Adipocyte (in vitro differentiated cells): ENCODE measurements around the gene TMED10.

ENCODE experiments used
- DNase-seq: peaks from one replicate; pipeline ENCODE4 v3.0.0-alpha.2; 2015; ENCODE audit warnings: low read depth
- H3K27me3 ChIP-seq: replicated peaks from 2 replicates; pipeline ENCODE4 v1.7.0; 2013; ENCODE audit warnings: mild to moderate bottlenecking, low read length, moderate library complexity; ENCODE audit not compliant: control insufficient read depth, insufficient read depth
- H3K36me3 ChIP-seq: 2 replicates; pipeline ENCODE4 v1.7.0; 2013; ENCODE audit warnings: low read length, mild to moderate bottlenecking, moderate library complexity; ENCODE audit not compliant: control insufficient read depth, insufficient read depth, severe bottlenecking
- H3K4me1 ChIP-seq: 2 replicates; pipeline ENCODE4 v1.7.0; 2013; ENCODE audit warnings: mild to moderate bottlenecking, low read length, moderate library complexity; ENCODE audit not compliant: control insufficient read depth, insufficient read depth
- H3K4me3 ChIP-seq: 2 replicates; pipeline ENCODE4 v1.7.0; 2013; ENCODE audit warnings: mild to moderate bottlenecking, low read length, moderate library complexity
- H3K9ac ChIP-seq: 2 replicates; pipeline ENCODE4 v1.7.0; 2013; ENCODE audit warnings: mild to moderate bottlenecking, low read length, moderate library complexity
- H3K9me3 ChIP-seq: 2 replicates; pipeline ENCODE4 v1.7.0; 2013; ENCODE audit warnings: mild to moderate bottlenecking, low read length, moderate library complexity; ENCODE audit not compliant: control insufficient read depth

Gene TMED10

DNA sequence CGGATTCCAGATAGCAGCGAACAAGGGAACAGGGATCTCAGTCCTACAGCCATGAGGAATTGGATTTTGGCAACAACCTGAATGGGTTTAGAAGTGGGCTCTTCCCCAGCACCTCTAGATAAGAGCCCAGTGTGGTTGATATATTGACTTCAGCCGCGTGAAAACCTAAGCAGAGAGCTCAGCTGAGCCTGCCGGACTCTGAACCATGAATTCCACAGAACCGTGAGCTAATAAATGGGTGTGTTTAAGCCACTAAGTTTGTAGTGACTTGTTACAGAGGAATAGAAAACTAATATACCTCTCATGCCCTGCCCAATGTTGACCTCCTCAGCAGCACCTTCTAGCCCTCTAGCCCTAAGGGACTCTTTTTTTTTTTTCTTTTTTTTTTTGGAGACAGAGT is 32.4 kb upstream of the TMED10 start:
- no peaks in the 10 kb centered on the region for H3K9me3 ChIP-seq

GRCh38 chr14:75206190-75206589 is 29.8 kb upstream of the TMED10 start:
- DNase-seq, result no peak
- H3K27me3 ChIP-seq, result no peaks in the 10 kb centered on the region
- no peaks in the 10 kb centered on the region for H3K9me3 ChIP-seq
- peaks cover 15% of the 10 kb centered on the region for H3K4me1 ChIP-seq
- no peak overlapping the region for H3K4me3 ChIP-seq
- H3K9ac ChIP-seq, result no peak overlapping the region
- no peaks in the 10 kb centered on the region for H3K36me3 ChIP-seq

More for the DNA sequence above, 32.4 kb upstream of the TMED10 start:
- DNase-seq, result no peak
- Histone ChIP-seq H3K36me3 (no peaks in the 10 kb centered on the region), H3K4me3 (no peak overlapping the region), H3K27me3 (no peaks in the 10 kb centered on the region), H3K4me1 (peaks cover 13% of the 10 kb centered on the region), H3K9ac (no peak overlapping the region)

- no peak for DNase-seq
- H3K4me3 ChIP-seq, result no peak overlapping the region
- H3K9ac ChIP-seq, result no peak overlapping the region
- no peaks in the 10 kb centered on the region for H3K9me3 ChIP-seq
- H3K36me3 ChIP-seq, result no peaks in the 10 kb centered on the region
- H3K4me1 ChIP-seq, result peaks cover 15% of the 10 kb centered on the region
- H3K27me3 ChIP-seq, result no peaks in the 10 kb centered on the region
These were observed 29.2 kb upstream of the TMED10 start for GRCh38 chr14:75205591-75205990.

GRCh38 chr14:75204116-75204515 is 27.7 kb upstream of the TMED10 start:
- peak; percentile 87 for DNase-seq
- H3K4me1 ChIP-seq, result peaks cover 21% of the 10 kb centered on the region
- H3K27me3 ChIP-seq, result no peaks in the 10 kb centered on the region
- H3K4me3 ChIP-seq, result peak overlapping the region; percentile 2
- no peaks in the 10 kb centered on the region for H3K9me3 ChIP-seq
- peak overlapping the region; percentile 45 for H3K9ac ChIP-seq
- H3K36me3 ChIP-seq, result no peaks in the 10 kb centered on the region

DNA sequence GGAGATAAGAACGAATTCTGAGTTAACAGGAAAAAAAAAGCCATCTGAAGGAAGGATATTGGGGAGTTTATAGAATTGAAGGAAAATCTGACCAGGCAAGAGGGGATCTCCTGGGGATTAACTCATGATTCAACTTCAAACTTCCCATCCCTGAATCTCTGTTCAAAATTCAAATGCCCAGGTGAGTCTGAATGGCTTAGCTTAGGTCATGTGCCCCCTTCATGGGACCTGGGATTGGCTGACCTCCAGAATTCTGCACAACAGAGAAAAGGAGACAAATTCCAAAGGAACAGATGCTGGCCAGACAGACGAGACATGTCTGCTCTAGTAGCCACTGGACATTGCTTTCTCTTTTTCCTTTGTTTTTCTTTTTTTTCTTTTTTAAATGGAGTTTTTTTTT is 26.2 kb upstream of the TMED10 start:
- H3K4me3 ChIP-seq, result no peak overlapping the region
- no peaks in the 10 kb centered on the region for H3K36me3 ChIP-seq
- H3K9me3 ChIP-seq, result no peaks in the 10 kb centered on the region
- H3K27me3 ChIP-seq, result no peaks in the 10 kb centered on the region
- H3K4me1 ChIP-seq, result peaks cover 31% of the 10 kb centered on the region
- H3K9ac ChIP-seq, result no peak overlapping the region
- no peak for DNase-seq

- Histone ChIP-seq H3K9me3 (no peaks in the 10 kb centered on the region), H3K36me3 (no peaks in the 10 kb centered on the region), H3K27me3 (no peaks in the 10 kb centered on the region), H3K4me3 (no peak overlapping the region), H3K9ac (no peak overlapping the region), H3K4me1 (peaks cover 31% of the 10 kb centered on the region)
- no peak for DNase-seq
These were observed 24.7 kb upstream of the TMED10 start for GRCh38 chr14:75201087-75201486.

GRCh38 chr14:75200451-75200850 is 24.0 kb upstream of the TMED10 start:
- H3K9ac ChIP-seq, result no peak overlapping the region
- no peaks in the 10 kb centered on the region for H3K36me3 ChIP-seq
- peaks cover 29% of the 10 kb centered on the region for H3K4me1 ChIP-seq
- no peak for DNase-seq
- no peak overlapping the region for H3K4me3 ChIP-seq
- no peaks in the 10 kb centered on the region for H3K9me3 ChIP-seq
- H3K27me3 ChIP-seq, result no peaks in the 10 kb centered on the region

DNA sequence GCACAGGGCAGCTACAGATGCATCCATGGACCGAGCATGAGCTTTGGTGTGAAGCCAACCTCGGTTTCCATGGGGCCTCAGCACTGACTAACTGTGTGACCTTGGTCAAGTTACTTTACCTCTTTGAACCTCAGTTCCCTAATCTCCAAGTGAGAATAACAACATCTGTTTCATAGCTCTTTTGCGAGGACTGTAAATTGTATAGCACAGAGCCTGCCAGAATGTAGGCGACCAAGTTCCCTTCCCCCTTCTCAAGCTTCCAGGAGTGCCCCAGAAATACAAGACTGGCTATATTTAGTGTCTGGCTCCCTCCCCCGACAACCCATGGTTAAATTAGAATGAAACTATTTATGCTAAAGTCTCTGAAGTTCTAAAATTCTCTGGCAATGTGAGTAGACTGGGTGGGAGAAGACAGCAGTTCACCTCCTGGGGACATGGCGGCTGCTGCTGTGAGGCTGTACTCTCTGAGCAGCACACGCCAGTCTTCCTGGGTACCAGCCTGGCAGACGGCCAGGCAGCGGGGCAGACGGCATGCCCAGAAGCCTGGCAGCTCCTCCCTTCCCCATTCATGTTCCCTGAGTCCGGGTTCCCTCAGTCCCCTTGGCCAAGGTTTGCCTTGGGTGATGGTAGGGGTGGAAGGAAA is 22.0 kb upstream of the TMED10 start:
- no peak overlapping the region for H3K4me3 ChIP-seq

DNA sequence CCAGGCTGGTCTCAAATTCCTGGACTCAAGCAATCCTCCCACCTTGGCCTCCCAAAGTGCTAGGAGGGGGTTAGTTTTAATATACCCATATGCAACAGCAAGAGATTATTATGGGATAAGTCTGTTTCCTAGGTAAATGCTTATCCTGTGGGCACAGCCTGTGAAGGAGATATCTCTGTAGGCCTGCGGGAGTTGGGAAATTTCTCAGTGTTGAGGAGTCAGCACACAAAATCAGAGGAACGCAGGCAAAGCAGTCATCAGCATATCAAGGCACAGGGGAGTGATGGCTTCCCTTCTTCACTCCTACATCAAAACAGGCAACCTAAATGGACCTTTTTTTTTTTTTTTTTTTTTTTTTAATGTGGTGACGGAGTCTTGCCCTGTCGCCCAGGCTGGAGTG is 20.9 kb upstream of the TMED10 start:
- DNase-seq, result no peak
- H3K4me3 ChIP-seq, result no peak overlapping the region
- no peaks in the 10 kb centered on the region for H3K36me3 ChIP-seq
- no peak overlapping the region for H3K9ac ChIP-seq
- H3K27me3 ChIP-seq, result no peaks in the 10 kb centered on the region
- no peaks in the 10 kb centered on the region for H3K9me3 ChIP-seq
- H3K4me1 ChIP-seq, result peaks cover 16% of the 10 kb centered on the region

More for the DNA sequence above, 22.0 kb upstream of the TMED10 start:
- H3K36me3 ChIP-seq, result no peaks in the 10 kb centered on the region
- peaks cover 16% of the 10 kb centered on the region for H3K4me1 ChIP-seq
- H3K27me3 ChIP-seq, result no peaks in the 10 kb centered on the region
- no peak overlapping the region for H3K9ac ChIP-seq
- DNase-seq, result no peak
- no peaks in the 10 kb centered on the region for H3K9me3 ChIP-seq

DNA sequence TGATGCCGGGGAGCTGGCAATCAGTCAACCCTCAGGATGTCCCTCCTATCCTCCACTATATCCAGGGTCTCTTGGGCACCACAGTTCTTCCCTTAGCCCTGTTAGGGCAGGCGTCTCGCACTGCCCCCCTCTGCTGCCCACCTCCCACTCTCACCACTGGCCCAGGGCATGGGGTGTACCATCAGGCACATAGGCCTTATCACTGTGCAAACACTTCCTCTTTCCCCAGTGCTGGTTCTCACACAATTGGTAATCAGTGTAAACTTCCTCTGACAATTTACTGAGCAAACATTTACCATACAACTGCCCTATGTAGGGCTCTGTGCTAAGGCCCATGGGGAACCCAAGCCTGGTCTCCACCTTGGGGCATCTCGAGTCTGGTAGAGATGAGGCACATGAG is 20.1 kb upstream of the TMED10 start:
- no peak overlapping the region for H3K9ac ChIP-seq
- DNase-seq, result no peak
- H3K36me3 ChIP-seq, result no peaks in the 10 kb centered on the region
- H3K4me3 ChIP-seq, result no peak overlapping the region
- H3K4me1 ChIP-seq, result peaks cover 16% of the 10 kb centered on the region
- H3K27me3 ChIP-seq, result no peaks in the 10 kb centered on the region
- H3K9me3 ChIP-seq, result no peaks in the 10 kb centered on the region

DNA sequence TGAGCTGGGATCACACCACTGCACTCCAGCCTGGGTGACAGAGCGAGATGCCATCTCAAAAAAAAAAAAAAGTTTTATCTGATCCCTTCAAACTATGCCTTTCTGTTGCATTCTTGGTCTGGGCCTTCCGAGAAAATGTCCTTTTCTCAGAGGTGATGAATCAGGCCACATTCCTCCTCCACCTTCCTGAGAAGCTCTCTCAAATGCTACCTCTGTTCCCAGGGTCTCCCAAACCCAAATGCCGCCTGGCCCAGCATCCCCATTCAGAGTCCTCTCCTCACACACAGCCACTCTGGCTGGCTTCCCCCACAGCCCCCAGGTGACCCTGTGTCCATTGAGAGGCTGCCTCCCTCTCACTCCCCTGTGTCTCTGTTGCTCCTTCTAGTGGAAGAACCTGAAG is 19.7 kb upstream of the TMED10 start:
- no peaks in the 10 kb centered on the region for H3K36me3 ChIP-seq
- no peak for DNase-seq
- H3K4me3 ChIP-seq, result no peak overlapping the region
- no peak overlapping the region for H3K9ac ChIP-seq
- no peaks in the 10 kb centered on the region for H3K27me3 ChIP-seq
- H3K4me1 ChIP-seq, result peaks cover 16% of the 10 kb centered on the region
- no peaks in the 10 kb centered on the region for H3K9me3 ChIP-seq

DNA sequence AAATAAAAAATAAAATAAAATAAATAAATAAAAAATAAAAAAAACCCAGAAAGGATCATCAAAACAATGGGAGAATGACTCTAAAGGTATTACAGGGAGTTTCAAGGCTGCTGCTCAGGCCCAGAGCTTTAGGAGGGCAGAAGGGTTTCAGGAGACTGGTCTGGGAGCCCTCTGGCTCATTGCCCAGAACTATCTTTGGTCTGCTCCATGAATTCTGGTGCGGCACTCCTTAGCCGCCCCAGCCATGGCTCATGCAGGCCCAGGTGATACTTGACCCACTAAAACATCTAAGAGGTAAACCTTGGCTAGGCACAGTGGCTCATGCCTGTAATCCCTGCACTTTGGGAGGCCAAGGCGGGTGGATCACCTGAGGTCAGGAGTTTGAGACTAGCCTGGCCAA is 14.7 kb upstream of the TMED10 start:
- no peaks in the 10 kb centered on the region for H3K36me3 ChIP-seq
- peaks cover 6% of the 10 kb centered on the region for H3K4me1 ChIP-seq
- H3K27me3 ChIP-seq, result no peaks in the 10 kb centered on the region
- no peak overlapping the region for H3K4me3 ChIP-seq
- H3K9me3 ChIP-seq, result no peaks in the 10 kb centered on the region
- no peak overlapping the region for H3K9ac ChIP-seq
- no peak for DNase-seq
